PC-3 (cell line): Measurements from ENCODE around the gene C20orf141.

Source experiments
- CTCF ChIP-seq: fragments of 300-600 bp; sonication (generic); conservative IDR thresholded peaks from 2 replicates; pipeline ENCODE4 v1.5.1; 2017; ENCODE audit warnings: antibody characterized with exemption, low read depth, mild to moderate bottlenecking, low read length
- EZH2 ChIP-seq: fragments of 300-600 bp; sonication (generic); IDR thresholded peaks from one replicate; pipeline ENCODE4 v1.6.1; 2017; ENCODE audit warnings: antibody characterized with exemption, mild to moderate bottlenecking, low read length; ENCODE audit not compliant: unreplicated experiment

GRCh38 chr20:2816583-2817340, 2.0 kb downstream of the C20orf141 start:
- no peak for TF ChIP-seq CTCF
- TF ChIP-seq EZH2: no peak
